ENCODE data around the gene ATP6V0E1.

ATP6V0E1 gene

GRCh38 chr5:173035904-173036707, 52.5 kb downstream of the ATP6V0E1 start:
- Histone ChIP-seq H2AFZ (ENCODE audit: low read length) (no peak overlapping the region), H3K9ac (ENCODE audit: low read depth, low read length, poor library complexity, severe bottlenecking) (no peak overlapping the region), H4K20me1 (ENCODE audit: insufficient read depth, low read length, poor library complexity, severe bottlenecking) (no peaks in the 10 kb centered on the region), H3K27me3 (ENCODE audit: insufficient read depth, low read length, poor library complexity, severe bottlenecking) (no peaks in the 10 kb centered on the region), H3K4me1 (ENCODE audit: insufficient read depth, low read length, poor library complexity, severe bottlenecking) (no peaks in the 10 kb centered on the region), H3K4me2 (ENCODE audit: low read depth, low read length, poor library complexity, severe bottlenecking) (no peak overlapping the region), H3K9me3 (ENCODE audit: insufficient read depth, low read depth, low read length) (no peaks in the 10 kb centered on the region), H3K4me3 (ENCODE audit: low read length, poor library complexity, severe bottlenecking) (no peak overlapping the region), H3F3A (ENCODE audit: low read depth) (no peaks in the 10 kb centered on the region), H3K79me2 (ENCODE audit: insufficient read depth, low read length) (no peaks in the 10 kb centered on the region), H3K9me2 (replicated peaks; ENCODE audit: low read depth, low read length) (no peaks in the 10 kb centered on the region), H3K36me3 (ENCODE audit: insufficient read depth, low read length) (peaks cover 6% of the 10 kb centered on the region; the same call in 1 of the 2 replicates)
- TF ChIP-seq EZH2phosphoT487 (IDR thresholded peaks at IDR 0.05; ENCODE audit: borderline replicate concordance) = no peak
- TF ChIP-seq CTCF (conservative IDR thresholded peaks at IDR 0.05; ENCODE audit: low read length) = no peak

GRCh38 chr5:173039188-173039587, 55.6 kb downstream of the ATP6V0E1 start:
- H3K79me2 ChIP-seq (ENCODE audit: insufficient read depth, low read length) = no peaks in the 10 kb centered on the region
- no peak overlapping the region for H2AFZ ChIP-seq (ENCODE audit: low read length)
- H4K20me1 ChIP-seq (ENCODE audit: insufficient read depth, low read length, poor library complexity, severe bottlenecking) = no peaks in the 10 kb centered on the region
- H3K9ac ChIP-seq (ENCODE audit: low read depth, low read length, poor library complexity, severe bottlenecking) = no peak overlapping the region
- no peaks in the 10 kb centered on the region for H3K9me3 ChIP-seq (ENCODE audit: insufficient read depth, low read depth, low read length)
- no peaks in the 10 kb centered on the region for H3K4me1 ChIP-seq (ENCODE audit: insufficient read depth, low read length, poor library complexity, severe bottlenecking)
- peaks cover 6% of the 10 kb centered on the region; the same call in 1 of the 2 replicates for H3K36me3 ChIP-seq (ENCODE audit: insufficient read depth, low read length)
- TF ChIP-seq CTCF (conservative IDR thresholded peaks at IDR 0.05; ENCODE audit: low read length) (no peak), EZH2phosphoT487 (IDR thresholded peaks at IDR 0.05; ENCODE audit: borderline replicate concordance) (no peak)
- no peak overlapping the region for H3K4me2 ChIP-seq (ENCODE audit: low read depth, low read length, poor library complexity, severe bottlenecking)
- no peaks in the 10 kb centered on the region for H3F3A ChIP-seq (ENCODE audit: low read depth)
- no peak overlapping the region for H3K4me3 ChIP-seq (ENCODE audit: low read length, poor library complexity, severe bottlenecking)
- H3K9me2 ChIP-seq (replicated peaks; ENCODE audit: low read depth, low read length) = no peaks in the 10 kb centered on the region
- H3K27me3 ChIP-seq (ENCODE audit: insufficient read depth, low read length, poor library complexity, severe bottlenecking) = no peaks in the 10 kb centered on the region

DNA sequence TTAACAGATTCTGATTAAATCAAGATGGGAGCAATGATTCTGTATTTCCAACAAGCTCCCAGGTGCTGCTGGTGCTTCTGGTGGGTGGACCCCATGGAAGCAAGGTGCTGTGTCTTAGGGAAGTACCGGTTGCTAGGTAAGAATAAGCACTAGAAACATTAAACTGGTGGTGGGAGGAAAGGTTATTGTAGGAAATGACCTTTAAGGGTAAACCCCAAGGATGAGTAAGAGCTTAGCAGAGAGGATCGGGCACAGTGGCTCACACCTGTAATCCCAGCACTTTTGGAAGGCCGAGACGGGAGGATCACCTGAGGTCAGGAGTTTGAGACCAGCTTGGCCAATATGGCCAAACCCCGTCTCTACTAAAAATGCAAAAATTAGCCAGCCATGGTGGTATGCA, 56.4 kb downstream of the ATP6V0E1 start:
- Histone ChIP-seq H3K4me1 (ENCODE audit: insufficient read depth, low read length, poor library complexity, severe bottlenecking) (no peaks in the 10 kb centered on the region), H3K36me3 (ENCODE audit: insufficient read depth, low read length) (peaks cover 3% of the 10 kb centered on the region; the same call in 1 of the 2 replicates), H3K9ac (ENCODE audit: low read depth, low read length, poor library complexity, severe bottlenecking) (no peak overlapping the region), H3K79me2 (ENCODE audit: insufficient read depth, low read length) (no peaks in the 10 kb centered on the region), H3K9me2 (replicated peaks; ENCODE audit: low read depth, low read length) (no peaks in the 10 kb centered on the region), H3K9me3 (ENCODE audit: insufficient read depth, low read depth, low read length) (no peaks in the 10 kb centered on the region), H4K20me1 (ENCODE audit: insufficient read depth, low read length, poor library complexity, severe bottlenecking) (no peaks in the 10 kb centered on the region), H3F3A (ENCODE audit: low read depth) (no peaks in the 10 kb centered on the region), H3K27me3 (ENCODE audit: insufficient read depth, low read length, poor library complexity, severe bottlenecking) (no peaks in the 10 kb centered on the region), H3K4me2 (ENCODE audit: low read depth, low read length, poor library complexity, severe bottlenecking) (no peak overlapping the region), H3K4me3 (ENCODE audit: low read length, poor library complexity, severe bottlenecking) (no peak overlapping the region), H2AFZ (ENCODE audit: low read length) (no peak overlapping the region)
- TF ChIP-seq EZH2phosphoT487 (IDR thresholded peaks at IDR 0.05; ENCODE audit: borderline replicate concordance) = no peak
- TF ChIP-seq CTCF (conservative IDR thresholded peaks at IDR 0.05; ENCODE audit: low read length) = no peak

All from Loucy (cell line).